HL-60 (cell line): ENCODE measurements around the gene COL23A1.

Source experiments
- DNase-seq, 2 experiments: peaks; one replicate each; pipeline ENCODE4 v3.0.0-alpha.2; 2010 to 2020; ENCODE audit warnings: low read depth in 1 of 2, low spot score in 1 of 2
- H3K27ac ChIP-seq: fragments of 250-450 bp; sonication (Bioruptor Pico); replicated peaks from 2 replicates; pipeline ENCODE4 v1.5.1; 2020; ENCODE audit warnings: mild to moderate bottlenecking, moderate library complexity
- H3K27me3 ChIP-seq: fragments of 250-450 bp; sonication (Bioruptor Pico); 2 replicates; pipeline ENCODE4 v1.5.1; 2021; ENCODE audit warnings: mild to moderate bottlenecking, moderate library complexity; ENCODE audit not compliant: insufficient read depth, poor library complexity, severe bottlenecking
- H3K4me3 ChIP-seq: replicated peaks from 2 replicates; pipeline ENCODE4 v1.5.1; 2011; ENCODE audit warnings: mild to moderate bottlenecking, control low read depth, low read length; ENCODE audit not compliant: insufficient read depth
- GABPA ChIP-seq: IDR thresholded peaks from 2 replicates; pipeline ENCODE4 v1.6.1; 2012; ENCODE audit warnings: low read depth
- POLR2AphosphoS5 ChIP-seq: IDR thresholded peaks from 2 replicates; pipeline ENCODE4 v1.6.1; 2012; ENCODE audit warnings: low read depth
- SPI1 ChIP-seq: IDR thresholded peaks from 2 replicates; pipeline ENCODE4 v1.6.1; 2012; ENCODE audit warnings: low read depth, mild to moderate bottlenecking, borderline replicate concordance
- TF ChIP-seq, protein P1 (sequence below): IDR thresholded peaks from 2 replicates; pipeline ENCODE4 v1.6.1; 2012; ENCODE audit warnings: low read depth; ENCODE audit not compliant: insufficient replicate concordance
- TF ChIP-seq, protein P2 (sequence below): IDR thresholded peaks from one replicate; pipeline ENCODE4 v1.5.1; 2011; ENCODE audit warnings: low read length, control low read depth, inconsistent platforms; ENCODE audit not compliant: insufficient read depth

Gene COL23A1

DNA sequence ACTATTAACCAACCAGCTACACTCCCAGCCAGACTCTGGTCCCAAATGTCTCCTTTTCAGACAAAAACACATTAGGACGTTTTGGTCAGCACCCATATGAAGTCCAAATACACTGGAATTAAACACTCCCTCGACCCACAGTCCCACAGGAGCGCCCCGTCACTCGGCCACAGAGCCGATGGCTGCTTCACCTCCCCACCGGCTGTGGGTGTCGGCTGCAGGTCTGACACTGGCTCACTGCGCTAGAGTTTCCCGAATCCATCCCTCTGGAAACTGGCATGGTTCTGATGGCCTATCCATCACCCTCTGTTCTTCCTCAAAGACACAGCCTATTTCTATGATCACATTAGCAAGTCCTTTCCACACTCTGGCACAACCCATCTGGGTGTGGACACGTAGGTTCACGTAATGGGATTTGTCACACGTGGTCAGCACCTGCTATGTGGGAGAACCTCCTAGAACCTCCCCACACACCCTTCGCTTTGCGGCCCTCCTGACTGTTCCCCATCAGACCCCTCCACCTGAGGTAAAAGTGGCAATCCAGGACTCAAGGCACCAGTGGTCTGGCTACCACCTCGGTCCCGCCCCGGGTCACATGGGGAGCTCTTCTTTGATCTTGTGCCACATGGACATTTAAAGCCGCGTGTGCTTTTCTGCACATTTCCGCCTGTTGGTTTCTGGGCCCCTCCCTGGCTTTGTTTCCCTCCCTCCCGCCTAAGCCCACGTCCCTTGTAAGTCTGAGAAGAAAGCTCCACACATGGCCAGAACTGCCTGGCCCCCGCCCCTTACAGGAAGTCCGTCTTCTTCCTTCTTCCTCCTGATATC, 226.5 kb downstream of the COL23A1 start:
- H3K27me3 ChIP-seq = no peaks in the 10 kb centered on the region
- H3K4me3 ChIP-seq = no peak overlapping the region
- no peak for TF ChIP-seq GABPA
- TF ChIP-seq, protein P1, sequence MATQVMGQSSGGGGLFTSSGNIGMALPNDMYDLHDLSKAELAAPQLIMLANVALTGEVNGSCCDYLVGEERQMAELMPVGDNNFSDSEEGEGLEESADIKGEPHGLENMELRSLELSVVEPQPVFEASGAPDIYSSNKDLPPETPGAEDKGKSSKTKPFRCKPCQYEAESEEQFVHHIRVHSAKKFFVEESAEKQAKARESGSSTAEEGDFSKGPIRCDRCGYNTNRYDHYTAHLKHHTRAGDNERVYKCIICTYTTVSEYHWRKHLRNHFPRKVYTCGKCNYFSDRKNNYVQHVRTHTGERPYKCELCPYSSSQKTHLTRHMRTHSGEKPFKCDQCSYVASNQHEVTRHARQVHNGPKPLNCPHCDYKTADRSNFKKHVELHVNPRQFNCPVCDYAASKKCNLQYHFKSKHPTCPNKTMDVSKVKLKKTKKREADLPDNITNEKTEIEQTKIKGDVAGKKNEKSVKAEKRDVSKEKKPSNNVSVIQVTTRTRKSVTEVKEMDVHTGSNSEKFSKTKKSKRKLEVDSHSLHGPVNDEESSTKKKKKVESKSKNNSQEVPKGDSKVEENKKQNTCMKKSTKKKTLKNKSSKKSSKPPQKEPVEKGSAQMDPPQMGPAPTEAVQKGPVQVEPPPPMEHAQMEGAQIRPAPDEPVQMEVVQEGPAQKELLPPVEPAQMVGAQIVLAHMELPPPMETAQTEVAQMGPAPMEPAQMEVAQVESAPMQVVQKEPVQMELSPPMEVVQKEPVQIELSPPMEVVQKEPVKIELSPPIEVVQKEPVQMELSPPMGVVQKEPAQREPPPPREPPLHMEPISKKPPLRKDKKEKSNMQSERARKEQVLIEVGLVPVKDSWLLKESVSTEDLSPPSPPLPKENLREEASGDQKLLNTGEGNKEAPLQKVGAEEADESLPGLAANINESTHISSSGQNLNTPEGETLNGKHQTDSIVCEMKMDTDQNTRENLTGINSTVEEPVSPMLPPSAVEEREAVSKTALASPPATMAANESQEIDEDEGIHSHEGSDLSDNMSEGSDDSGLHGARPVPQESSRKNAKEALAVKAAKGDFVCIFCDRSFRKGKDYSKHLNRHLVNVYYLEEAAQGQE = no peak
- peak in 1 of 2 experiments; percentile 24 for DNase-seq
- peak overlapping the region; percentile 50 for H3K27ac ChIP-seq

- Histone ChIP-seq H3K27me3 (no peaks in the 10 kb centered on the region), H3K4me3 (no peak overlapping the region), H3K27ac (no peak overlapping the region)
- no peak for DNase-seq
- no peak for TF ChIP-seq POLR2AphosphoS5
- TF ChIP-seq SPI1 = no peak
- TF ChIP-seq, protein P2, sequence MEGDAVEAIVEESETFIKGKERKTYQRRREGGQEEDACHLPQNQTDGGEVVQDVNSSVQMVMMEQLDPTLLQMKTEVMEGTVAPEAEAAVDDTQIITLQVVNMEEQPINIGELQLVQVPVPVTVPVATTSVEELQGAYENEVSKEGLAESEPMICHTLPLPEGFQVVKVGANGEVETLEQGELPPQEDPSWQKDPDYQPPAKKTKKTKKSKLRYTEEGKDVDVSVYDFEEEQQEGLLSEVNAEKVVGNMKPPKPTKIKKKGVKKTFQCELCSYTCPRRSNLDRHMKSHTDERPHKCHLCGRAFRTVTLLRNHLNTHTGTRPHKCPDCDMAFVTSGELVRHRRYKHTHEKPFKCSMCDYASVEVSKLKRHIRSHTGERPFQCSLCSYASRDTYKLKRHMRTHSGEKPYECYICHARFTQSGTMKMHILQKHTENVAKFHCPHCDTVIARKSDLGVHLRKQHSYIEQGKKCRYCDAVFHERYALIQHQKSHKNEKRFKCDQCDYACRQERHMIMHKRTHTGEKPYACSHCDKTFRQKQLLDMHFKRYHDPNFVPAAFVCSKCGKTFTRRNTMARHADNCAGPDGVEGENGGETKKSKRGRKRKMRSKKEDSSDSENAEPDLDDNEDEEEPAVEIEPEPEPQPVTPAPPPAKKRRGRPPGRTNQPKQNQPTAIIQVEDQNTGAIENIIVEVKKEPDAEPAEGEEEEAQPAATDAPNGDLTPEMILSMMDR = no peak
- no peak for TF ChIP-seq GABPA
- TF ChIP-seq, protein P1 = no peak
Measured at GRCh38 chr5:178361657-178362445, 228.3 kb downstream of the COL23A1 start.

DNA sequence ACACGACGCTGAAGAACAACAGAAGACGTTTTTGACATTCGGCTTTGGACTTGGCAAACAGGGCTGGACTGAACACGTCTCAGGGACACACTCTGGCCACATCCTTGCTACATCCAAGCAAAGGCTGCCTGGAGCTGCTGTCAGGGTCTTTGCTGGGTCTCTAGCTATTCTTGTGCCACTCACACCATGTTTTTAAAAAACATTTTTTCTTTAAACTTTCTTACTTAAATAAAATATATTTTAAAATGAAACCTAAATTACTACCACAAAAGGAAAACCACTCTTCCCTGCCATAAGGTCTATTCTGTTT, 229.3 kb downstream of the COL23A1 start:
- no peak for TF ChIP-seq GABPA
- TF ChIP-seq, protein P1 = no peak
- TF ChIP-seq, protein P2 = no peak
- no peak for DNase-seq
- H3K4me3 ChIP-seq = no peak overlapping the region
- no peaks in the 10 kb centered on the region for H3K27me3 ChIP-seq
- no peak overlapping the region for H3K27ac ChIP-seq
